ENCODE measurements around the gene SSBP3.
"Not testable (repeated sequence)": the region's sequence is repeated elsewhere in the genome, so short reads cannot be mapped to it uniquely, and the experiment has no call there.

Gene SSBP3

GRCh38 chr1:54391450-54392209 is 14.6 kb downstream of the SSBP3 start:
- DNase-seq = no peak

GRCh38 chr1:54390655-54391054 is 15.5 kb downstream of the SSBP3 start:
- DNase-seq = no peak

GRCh38 chr1:54389608-54390007 is 16.6 kb downstream of the SSBP3 start:
- DNase-seq = not testable (repeated sequence)

- no peak for DNase-seq
Measured at GRCh38 chr1:54387419-54387818, 18.8 kb downstream of the SSBP3 start.

GRCh38 chr1:54385727-54386022 is 20.5 kb downstream of the SSBP3 start:
- no peak for DNase-seq

GRCh38 chr1:54384918-54385726 is 21.1 kb downstream of the SSBP3 start:
- DNase-seq = no peak

GRCh38 chr1:54384471-54384870 is 21.7 kb downstream of the SSBP3 start:
- DNase-seq = no peak

GRCh38 chr1:54381524-54381923 is 24.7 kb downstream of the SSBP3 start:
- DNase-seq = no peak

- DNase-seq = no peak
Measured at GRCh38 chr1:54380290-54380882, 25.8 kb downstream of the SSBP3 start.

- no peak for DNase-seq
Measured at GRCh38 chr1:54379555-54380289, 26.5 kb downstream of the SSBP3 start.

- DNase-seq = no peak
Measured at GRCh38 chr1:54378874-54379554, 27.2 kb downstream of the SSBP3 start.

- no peak for DNase-seq
Measured at GRCh38 chr1:54378157-54378873, 27.9 kb downstream of the SSBP3 start.

GRCh38 chr1:54377040-54377691 is 29.0 kb downstream of the SSBP3 start:
- DNase-seq = no peak

- no peak for DNase-seq
Measured at GRCh38 chr1:54376430-54377039, 29.7 kb downstream of the SSBP3 start.

- DNase-seq = no peak
Measured at GRCh38 chr1:54375712-54376429, 30.3 kb downstream of the SSBP3 start.

- DNase-seq = no peak
Measured at GRCh38 chr1:54375298-54375697, 30.9 kb downstream of the SSBP3 start.

GRCh38 chr1:54374766-54375165 is 31.4 kb downstream of the SSBP3 start:
- DNase-seq = no peak

- no peak for DNase-seq
Measured at GRCh38 chr1:54372978-54373377, 33.2 kb downstream of the SSBP3 start.

GRCh38 chr1:54371942-54372275 is 34.3 kb downstream of the SSBP3 start:
- DNase-seq = no peak

All from HCEC 1CT (cell line).